Amniotic stem cell (primary cell): Measurements from ENCODE around the gene DCN.
"Not testable (repeated sequence)": the region's sequence is repeated elsewhere in the genome, so short reads cannot be mapped to it uniquely, and the experiment has no call there.

Source experiments
- DNase-seq: peaks from one replicate; lab custom pipeline; 2025; lab: John Stamatoyannopoulos, UW

The DCN gene

GRCh38 chr12:91182636-91183455 lies at the start of gene DCN:
DCN (minus strand) TSS chr12:91182817; CDS start chr12:91178552, 4,265 bp downstream.
- no peak for DNase-seq

GRCh38 chr12:91230841-91231240 lies 48.2 kb upstream of the DCN start:
- DNase-seq = no peak

DNA sequence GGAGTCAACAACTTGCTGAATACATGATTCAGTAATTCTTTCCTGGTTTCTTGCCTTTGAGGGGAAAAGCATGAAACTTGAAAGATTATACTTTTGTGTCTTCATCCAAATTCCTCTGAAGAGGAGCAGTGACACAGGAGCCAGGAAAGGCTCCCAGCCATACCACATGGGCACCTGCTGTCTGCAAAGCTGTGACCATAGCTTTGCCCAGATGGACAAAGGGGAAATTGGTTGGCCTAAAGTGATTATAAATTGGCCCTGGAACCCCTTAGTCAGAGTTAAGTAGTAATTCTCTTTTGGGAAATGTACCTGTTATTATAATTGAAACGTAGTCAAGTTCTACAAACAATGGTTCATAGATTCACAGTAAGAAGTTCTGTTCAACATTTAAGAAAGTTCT lies 44.3 kb upstream of the DCN start:
- no peak for DNase-seq

GRCh38 chr12:91225316-91225715 lies 42.7 kb upstream of the DCN start:
- no peak for DNase-seq

DNA sequence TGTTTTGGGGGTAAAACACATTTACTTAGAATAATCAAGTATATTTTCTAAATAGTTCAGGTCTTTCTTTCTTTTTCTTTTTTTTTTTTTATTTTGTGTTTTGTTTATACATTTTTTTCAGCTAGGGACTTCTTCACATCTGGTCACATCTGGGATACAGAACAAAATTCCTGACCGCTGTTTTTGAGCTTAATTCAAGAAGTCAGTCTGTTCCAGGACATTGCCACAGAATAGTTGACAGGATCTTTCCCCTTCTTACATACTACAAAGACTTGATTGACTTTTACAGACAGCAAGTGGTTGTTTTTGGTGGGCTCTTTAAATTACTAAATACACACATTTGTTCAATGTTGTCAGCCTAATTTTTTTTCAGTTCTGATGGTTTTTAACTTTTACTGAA lies 41.8 kb upstream of the DCN start:
- no peak for DNase-seq

GRCh38 chr12:91222746-91223145 lies 40.1 kb upstream of the DCN start:
- DNase-seq = no peak

GRCh38 chr12:91219919-91220318 lies 37.3 kb upstream of the DCN start:
- DNase-seq = no peak

DNA sequence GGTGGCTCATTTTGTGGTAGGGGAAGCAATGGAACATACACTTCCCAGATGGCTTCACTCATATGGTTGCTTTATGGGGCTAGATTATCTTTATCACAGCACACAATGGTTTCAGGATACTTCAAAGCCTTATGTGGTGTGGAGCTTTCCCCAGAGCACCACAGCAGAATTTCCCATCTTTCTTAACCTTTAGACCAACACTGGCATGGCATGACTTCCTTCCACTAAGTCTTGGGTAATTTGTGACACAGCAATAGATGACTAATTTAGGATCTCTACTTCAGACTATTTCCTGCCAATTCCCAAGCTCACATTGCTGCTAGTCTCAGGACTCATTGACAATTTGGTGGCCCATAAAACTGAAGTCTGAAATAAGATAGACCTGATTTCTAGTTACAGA lies 36.9 kb upstream of the DCN start:
- DNase-seq = no peak

- DNase-seq = no peak
These were observed 34.3 kb upstream of the DCN start for GRCh38 chr12:91216871-91217270.

GRCh38 chr12:91215940-91216454 lies 33.4 kb upstream of the DCN start:
- DNase-seq = no peak

DNA sequence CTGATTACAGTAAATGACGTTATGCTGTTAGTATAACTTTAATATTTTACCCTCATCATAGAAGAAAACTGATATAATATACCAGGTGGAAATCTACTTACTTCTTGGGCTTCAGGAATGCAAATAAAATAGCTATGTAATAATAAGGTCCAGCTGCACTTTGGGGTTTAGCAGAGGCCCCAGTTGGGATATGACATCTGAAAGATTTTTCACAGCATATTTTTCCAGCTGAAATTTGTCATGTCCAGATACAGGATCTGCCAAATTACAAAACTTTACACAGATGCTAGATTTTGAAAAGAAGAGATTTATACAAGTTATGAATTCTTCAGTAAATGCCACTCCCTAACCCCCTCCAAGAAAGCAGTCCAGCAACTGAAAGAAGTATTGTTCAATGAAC lies 29.2 kb upstream of the DCN start:
- no peak for DNase-seq

DNA sequence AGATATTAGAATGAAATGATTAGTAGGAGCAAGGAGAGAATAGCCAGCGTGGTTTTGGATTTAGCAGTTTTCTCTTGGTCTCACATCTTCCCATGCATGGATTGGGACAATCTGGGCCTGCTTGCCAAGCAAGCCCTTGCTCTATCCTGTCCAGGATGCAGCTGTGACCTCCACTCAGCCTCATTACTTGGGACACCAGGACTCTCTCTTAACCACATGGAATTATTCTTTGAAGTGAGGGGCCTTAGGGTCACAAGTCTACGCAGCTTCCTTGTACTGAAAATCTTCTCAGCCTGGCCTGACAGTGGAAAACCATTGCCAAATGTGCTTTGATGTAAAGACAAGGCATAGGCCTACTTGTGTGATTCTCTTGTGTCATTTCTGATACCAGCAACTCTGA lies 28.0 kb upstream of the DCN start:
- DNase-seq = no peak

DNA sequence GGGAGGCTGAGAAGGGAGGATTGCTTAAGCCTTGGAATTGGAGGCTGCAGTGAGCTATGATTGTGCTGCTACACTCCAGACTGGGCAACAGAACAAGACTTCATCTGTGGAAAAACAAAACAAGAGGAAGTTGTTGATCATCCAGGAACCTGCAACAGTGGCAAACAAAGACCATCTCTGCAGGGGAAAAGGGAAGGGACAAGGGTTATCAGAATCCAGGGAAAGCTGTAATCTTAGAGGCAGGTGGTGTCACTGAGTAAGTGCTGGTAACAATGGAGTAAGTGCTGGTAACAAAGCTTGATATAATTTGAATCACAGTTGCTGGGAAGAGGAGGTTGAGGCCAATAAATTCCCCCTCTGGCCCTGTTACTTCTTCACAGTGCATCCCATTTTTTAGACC lies 27.5 kb upstream of the DCN start:
- DNase-seq = no peak

DNA sequence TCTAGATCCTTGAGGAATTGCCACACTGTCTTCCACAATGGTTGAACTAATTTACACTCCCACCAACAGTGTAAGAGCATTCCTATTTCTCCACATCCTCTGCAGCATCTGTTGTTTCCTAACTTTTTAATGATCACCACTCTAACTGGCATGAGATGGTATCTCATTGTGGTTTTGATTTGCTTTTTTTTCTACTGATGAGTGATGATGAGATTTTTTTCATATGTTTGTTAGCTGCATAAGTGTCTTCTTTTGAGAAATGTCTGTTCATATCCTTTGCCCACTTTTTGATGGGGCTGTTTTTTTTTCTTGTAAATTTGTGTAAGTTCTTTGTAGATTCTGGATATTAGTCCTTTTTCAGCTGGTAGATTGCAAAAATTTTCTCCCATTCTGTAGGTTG lies 24.7 kb upstream of the DCN start:
- not testable (repeated sequence) for DNase-seq

DNA sequence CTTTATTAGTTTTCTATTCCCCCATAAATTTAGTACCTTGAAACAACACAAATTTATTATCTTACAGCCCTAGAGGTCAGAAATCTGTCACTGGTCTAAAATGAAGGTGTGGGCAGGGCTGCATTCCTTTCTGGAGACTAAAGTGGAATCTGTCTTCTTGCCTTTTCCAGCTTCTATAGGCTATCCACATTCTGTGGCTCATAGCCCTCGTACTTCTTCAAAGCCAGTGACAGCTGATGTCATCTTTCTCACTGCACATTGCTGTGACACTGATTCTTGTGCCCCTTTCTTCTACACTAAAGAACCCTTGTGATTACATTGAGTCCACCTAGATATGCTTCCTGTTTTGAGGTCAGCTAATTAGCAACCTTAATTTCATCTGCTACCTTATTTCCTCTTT lies 23.2 kb upstream of the DCN start:
- DNase-seq = no peak

GRCh38 chr12:91204421-91204820 lies 21.8 kb upstream of the DCN start:
- no peak for DNase-seq

- no peak for DNase-seq
These were observed 21.0 kb upstream of the DCN start for GRCh38 chr12:91203610-91204009.

GRCh38 chr12:91202390-91202789 lies 19.8 kb upstream of the DCN start:
- no peak for DNase-seq

DNA sequence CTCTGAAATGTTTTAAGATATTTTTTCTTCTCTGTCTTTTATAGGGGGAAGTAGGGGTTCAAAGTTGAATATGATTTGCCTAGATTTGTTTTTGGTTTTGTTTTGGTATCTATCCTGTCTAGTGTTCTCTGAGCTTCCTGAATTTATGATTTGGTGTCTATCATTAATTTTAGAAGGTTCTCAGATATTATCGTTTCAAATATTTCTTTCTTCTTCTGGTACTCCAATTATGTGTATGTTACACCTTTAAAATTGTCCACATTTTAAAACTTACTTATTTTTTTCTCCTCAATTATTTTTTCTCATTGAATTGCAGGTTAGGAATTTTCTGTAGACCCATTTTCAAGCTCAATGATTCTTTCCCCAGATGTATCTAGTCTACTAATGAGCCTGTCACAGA lies 13.8 kb upstream of the DCN start:
- no peak for DNase-seq

- DNase-seq = no peak
These were observed 11.9 kb upstream of the DCN start for GRCh38 chr12:91194500-91194899.

DNA sequence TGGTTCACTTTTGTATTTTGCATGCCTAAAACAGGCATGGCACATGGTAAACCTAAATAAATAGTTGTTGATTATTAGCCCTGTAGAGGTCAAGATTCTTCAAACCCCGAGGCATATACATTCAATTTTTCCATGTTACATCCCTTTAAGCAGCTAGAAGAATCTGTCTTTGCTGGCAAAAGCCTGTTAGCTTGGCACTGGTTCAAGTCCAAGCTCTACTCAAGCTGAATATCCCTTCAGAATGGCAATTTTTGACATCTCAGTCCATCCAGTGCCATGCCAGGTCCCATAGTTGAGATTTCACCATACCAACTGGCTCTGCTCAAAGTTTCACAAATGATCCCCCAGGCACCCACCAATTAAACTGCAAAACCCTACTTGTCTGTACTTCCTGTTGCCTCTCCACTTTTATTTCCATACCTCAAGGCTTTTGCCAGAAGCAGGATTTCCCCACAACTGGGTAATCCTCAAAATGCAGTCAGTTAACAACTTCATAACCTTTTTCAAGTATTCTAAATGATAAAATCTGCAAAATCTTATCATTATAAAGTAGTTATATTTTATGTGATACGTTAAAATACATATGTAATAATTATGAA lies 9.0 kb upstream of the DCN start:
- no peak for DNase-seq

DNA sequence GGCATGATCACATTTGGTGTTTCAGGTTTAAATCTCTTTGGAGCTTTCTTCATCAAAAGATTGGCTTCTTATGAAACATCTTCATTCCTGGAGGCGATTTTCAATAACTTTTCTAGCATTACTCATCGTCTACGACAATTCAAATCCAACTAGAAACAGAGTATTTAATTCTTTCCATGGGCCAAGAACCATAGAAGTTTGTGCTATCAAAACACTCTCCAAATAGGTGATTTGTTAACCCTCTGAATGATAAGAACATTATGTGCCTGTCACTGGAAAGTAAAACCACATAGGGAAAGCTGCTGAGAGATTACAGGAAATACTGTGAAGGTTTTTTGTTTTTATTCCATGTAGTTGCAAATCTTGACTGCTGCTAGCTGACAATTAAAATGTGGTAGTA lies 6.9 kb upstream of the DCN start:
- DNase-seq = no peak

GRCh38 chr12:91188778-91189177 lies 6.2 kb upstream of the DCN start:
- no peak for DNase-seq

GRCh38 chr12:91186156-91186555 lies 3.5 kb upstream of the DCN start:
- no peak for DNase-seq
